ENCODE data around the gene LRRTM2. TPM values are rescaled to one million over a fixed set of nuclear protein-coding genes. Genes with fewer than 3 reads are reported as not detected.
A peak's percentile ranks its signal among the peaks of the same experiment; 100 is the strongest.
"Not testable (repeated sequence)": the region's sequence is repeated elsewhere in the genome, so short reads cannot be mapped to it uniquely, and the experiment has no call there.

LRRTM2 gene, protein sequence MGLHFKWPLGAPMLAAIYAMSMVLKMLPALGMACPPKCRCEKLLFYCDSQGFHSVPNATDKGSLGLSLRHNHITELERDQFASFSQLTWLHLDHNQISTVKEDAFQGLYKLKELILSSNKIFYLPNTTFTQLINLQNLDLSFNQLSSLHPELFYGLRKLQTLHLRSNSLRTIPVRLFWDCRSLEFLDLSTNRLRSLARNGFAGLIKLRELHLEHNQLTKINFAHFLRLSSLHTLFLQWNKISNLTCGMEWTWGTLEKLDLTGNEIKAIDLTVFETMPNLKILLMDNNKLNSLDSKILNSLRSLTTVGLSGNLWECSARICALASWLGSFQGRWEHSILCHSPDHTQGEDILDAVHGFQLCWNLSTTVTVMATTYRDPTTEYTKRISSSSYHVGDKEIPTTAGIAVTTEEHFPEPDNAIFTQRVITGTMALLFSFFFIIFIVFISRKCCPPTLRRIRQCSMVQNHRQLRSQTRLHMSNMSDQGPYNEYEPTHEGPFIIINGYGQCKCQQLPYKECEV
- 0.48 TPM for polyA plus RNA-seq (2013, experiment 1 of 2; ENCODE audit: insufficient read length)
- 0.41 TPM for polyA plus RNA-seq (2013, experiment 2 of 2; ENCODE audit: insufficient read length)

DNA sequence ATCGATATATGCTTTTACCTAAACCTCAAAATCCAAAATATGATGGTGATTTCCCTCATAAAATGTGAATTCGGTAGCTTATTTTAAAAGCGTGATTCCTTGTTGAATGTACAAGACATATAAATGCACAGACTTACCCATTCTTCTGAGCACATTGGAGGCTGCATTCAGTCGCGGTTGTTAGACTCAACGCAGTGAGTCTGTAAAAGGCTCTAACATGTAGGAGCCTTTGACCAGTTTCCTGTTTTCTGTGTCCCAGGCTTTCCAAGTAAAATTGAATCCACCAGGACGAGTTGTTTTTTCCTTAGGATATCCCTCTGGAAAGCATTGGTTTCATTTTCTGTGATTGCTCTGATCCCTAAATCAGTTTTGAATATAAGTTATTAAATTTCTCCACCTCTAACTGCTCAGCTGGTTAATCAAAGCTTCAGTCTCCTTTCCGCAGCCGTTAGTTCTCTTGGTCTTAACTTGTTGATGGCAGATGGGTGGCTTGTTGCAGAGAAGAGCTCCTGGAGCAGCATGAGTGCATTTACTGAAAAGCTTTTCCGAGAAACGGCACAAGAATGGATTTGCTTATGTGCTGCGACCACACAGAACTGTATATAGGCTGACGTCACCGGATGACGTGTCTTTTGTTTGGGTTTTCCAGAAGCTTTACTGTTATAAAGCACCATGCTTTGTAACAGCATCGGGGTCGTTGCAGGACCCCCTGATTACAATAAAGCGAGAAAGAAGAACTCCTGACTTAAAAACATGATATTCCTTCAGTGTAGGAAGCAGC lies at the start of gene LRRTM2:
Gene LRRTM2, minus strand, starts transcription at position 565 of the 781 bp plus-strand sequence. Its CDS starts 424 bp downstream, at position 141.
- DNase-seq = peak; percentile 90

DNA sequence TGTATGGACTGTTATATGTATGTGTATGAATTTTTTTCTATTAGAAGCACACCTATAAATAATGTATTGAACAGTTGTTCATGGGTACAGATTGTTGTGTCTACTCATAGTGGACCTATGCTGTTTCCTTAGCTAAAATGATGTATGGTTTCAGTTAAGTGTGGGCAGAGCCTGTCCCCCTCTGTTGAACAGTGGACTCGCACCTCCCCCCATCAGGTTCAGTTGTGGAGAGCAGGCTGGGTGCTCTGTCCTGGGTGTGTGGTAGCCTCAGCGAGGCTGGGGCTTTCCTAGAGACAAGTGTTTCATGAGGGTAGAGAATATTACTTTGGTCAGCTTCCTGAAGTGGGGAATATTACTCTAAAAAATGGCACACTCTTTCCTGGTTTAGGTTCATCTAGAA lies 47.4 kb upstream of the LRRTM2 start:
- DNase-seq = no peak

DNA sequence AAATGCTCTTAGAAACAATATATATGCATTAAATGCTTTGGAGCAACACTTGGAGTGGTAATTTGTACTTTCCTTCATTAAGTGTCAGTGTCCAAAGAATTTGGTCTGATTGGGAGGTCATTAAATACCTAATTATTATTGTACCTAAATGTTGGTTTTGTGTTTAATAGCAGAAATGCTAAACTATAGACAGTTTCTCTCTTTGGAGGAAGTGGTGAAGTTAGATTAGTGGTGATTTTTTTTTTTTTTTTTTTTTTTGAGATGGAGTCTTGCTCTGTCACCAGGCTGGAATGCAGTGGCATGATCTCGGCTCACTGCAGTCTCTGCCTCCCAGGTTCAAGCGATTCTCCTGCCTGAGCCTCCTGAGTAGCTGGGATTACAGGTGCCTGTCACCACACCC lies 46.2 kb upstream of the LRRTM2 start:
- not testable (repeated sequence) for DNase-seq

DNA sequence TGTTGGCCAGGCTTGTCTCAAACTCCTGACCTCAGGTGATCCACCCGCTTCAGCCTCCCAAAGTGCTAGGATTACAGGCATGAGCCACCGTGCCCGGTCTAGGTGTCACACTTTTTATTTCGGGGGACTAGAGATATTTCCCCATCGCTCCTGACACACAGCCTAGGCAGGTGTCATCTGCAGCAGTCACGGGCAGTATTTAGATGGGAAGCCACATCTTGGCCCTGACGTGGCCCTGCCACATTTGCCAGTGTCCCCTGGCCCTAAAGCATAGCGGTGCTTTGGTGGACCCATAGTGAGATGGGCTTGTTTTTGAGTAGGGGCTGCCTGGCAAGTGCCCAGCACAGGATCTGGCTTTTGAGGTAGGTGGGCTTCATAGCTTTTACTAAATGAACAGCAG lies 45.0 kb upstream of the LRRTM2 start:
- no peak for DNase-seq

DNA sequence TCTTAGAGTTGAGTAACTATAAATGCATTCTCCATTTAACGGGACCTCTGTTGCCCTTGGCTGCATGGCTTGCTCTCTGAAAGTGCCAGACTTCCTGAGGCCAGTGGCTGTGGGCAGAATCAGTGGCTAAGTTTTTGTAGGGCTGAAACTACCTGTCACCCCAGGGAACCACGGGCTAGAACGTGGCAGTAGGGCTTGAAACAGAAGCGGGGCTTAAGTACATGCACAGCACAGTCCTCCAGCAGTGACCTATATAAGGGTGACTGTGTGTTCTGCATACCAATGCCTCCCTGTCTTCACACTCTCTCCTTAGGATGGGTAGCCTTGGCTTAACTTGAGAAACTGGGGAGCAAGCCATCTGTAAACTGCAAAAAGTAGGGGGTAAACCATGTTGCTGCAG lies 43.6 kb upstream of the LRRTM2 start:
- DNase-seq = no peak

DNA sequence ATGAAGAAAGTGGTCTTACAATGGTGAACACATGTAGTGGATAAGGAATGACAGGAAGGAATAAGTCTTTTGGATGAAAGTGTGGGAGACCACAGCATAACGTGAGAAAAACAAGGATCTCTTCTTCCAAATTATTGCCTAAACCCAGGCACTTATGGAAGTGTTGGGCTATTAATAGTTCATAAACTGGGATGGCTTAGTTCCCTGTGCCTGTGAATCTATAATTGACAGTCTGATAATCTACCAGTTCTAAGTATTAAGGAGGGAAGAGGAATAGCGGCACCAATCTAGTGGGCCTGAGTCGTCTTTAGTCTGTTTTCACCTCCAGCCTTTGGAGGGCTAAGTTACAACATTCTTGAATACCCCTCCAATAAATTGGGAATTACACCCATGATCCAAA lies 39.2 kb upstream of the LRRTM2 start:
- no peak for DNase-seq

DNA sequence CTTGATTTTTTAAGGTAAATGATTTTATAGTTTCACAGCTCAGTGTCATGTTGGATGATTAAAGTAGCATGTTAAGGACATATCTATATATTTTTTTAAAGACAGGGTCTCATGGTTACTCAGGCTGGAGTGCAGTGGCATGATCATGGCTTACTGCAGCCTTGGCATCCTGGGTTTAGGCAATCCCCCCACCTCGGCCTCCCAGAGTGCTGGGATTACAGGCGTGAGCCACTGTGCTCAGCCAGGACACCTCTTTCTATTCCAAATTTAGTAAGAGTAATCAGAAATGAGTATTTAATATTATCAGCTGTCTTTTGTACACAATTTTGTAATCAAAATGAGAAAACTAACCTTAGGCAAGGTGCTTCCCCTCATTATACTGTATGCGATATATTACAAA lies 38.6 kb upstream of the LRRTM2 start:
- no peak for DNase-seq

DNA sequence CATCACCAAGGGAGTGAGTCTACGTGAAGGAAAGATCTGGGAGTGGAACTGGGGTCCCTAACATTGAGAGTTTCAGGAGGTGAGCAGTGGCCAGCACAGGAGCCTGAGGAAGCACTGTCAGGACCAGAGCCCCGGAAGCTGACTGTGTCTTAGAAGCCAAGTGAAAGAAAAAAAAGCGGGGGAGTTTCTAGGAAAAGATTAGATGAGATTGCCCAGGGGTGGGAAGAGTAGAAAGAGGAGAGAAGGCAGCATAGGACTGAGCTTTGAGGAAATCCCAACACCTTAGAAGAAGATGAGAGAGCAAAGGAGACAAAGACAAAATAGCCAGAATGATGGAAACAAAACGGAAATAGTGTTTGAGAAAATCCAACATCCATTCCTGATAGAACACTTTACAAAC lies 37.0 kb upstream of the LRRTM2 start:
- DNase-seq = no peak

DNA sequence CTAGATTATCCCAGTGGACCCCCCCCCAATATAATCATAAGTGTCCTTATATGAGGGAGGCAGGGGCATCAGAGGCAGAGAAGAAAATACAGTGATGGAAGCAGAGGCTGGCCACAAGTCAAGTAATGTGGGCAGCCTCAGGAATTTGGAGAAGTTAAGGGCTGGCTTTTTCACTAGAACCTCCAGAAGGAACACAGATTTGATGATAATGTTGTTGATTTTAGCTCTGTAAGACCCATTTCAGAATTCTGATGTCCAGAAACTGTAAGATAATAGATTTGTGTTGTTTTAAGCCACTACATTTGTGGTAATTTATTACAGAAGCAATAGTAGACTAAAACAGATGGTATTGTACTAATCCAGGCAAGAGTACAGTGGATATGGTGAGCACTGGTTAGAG lies 36.3 kb upstream of the LRRTM2 start:
- peak; percentile 34 for DNase-seq

DNA sequence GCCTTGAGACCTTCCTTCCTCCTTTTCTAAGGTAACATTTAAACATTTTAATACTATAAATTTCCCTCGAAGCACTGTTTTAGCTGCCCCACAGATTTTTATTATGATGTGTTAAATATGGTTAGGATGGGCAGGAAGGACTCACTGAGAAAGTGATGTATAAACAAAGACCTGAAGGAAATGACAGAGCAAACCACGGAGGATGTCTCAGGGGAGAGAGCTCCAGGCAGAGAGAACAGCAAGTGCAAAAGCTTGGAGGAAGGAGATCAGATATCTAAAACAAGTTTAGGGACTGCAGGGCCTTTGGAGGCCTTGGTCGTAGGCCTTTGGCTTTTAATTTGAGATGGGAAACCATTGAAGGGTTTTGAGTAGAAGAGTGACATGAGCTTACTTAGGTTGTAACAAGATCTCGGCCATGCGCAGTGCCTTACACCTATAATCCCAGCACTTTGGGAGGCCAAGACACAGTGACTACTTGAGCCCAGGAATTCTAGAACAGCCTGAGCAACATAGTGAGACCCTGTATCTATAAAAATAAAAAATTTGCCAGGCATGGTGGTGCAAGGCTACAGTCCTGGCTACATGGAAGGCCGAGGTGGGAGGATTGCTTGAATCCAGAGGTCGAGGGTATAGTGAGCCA lies 35.5 kb upstream of the LRRTM2 start:
- no peak for DNase-seq

DNA sequence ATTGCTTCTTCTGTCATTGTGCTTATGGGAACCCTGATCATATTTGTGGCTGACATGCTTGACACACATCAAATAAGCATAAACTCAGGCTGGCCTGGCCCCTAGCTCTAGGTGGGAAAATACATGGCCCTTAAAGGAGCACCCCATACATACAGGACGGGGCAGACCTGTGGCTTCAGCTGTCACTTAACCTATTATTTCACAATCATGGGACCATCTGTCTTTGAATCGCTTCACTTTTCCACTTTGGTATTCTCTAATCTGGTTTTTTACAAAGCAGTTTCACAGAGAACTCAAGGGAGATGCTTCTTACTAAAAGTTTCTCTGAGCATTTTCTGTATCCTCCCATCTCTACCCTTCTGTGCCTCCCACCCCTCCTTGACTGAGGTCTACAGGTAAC lies 34.6 kb upstream of the LRRTM2 start:
- DNase-seq = no peak

DNA sequence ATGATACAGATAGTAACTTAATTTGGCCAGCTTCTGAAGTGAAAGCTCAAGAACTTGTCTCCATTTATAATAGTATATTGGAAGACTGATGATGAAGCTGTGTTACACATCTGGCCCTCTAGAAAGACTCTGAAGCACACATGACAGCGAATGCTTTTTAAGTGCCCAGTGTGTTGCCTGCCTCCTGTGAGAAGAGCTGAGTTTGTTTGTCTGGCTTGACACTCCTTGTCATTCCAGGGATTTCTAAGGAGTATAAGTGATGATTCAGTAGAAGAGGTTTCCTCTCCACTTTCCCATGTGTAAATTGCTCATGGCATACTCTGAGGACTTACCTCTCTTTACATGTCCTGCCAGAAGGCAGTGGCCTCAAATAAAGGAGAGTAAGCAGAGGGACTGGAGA lies 30.4 kb upstream of the LRRTM2 start:
- DNase-seq = peak; percentile 76

DNA sequence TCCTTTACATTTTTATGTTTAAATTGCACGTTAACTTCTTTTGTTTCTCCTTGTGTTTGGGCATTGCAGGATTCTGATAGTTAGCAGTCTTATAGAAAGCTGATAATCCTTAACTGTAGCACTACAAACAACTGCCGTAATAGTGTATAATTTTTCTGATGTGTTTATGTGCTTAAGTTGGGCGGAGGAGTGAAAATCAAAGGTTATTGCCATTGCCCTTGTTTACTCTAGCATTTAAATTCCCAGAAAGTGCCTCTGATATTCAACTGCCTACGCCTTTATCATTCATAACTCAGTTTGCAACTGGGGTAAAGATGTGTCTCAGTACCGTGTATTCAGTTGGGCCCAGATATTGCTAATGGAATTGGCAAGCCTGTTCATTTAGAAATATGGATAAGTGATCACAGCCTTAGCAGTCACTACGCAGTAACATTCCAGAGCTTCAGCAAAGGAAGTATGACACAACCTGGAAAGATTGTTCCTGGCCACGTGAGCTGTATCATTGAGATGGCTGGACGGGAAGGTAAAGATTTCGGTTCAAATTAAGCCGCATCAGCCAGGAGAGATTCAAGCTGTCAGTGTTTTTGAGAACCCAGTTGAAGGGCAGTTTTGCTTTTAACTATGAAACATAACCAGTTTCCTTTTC lies 28.1 kb upstream of the LRRTM2 start:
- DNase-seq = peak; percentile 65

DNA sequence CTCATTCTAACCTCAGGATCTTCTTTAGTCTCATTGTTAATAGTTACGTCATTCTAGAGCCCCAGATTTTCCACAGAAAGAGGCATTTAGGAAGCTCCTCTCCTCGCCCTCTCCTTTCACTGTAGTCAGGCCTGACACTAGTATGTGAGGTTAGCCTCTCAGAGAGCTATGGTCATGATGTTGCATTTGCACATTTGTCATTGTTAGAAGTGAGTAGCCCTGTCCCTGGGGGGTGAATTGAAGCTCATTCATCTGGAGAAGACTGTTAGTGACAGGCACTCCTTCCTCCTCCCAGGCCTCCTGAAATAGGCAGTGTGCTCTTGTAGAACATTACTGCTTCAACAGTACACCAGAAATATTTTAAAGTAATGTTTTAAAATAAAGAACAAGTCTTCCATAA lies 26.6 kb upstream of the LRRTM2 start:
- DNase-seq = peak; percentile 4

DNA sequence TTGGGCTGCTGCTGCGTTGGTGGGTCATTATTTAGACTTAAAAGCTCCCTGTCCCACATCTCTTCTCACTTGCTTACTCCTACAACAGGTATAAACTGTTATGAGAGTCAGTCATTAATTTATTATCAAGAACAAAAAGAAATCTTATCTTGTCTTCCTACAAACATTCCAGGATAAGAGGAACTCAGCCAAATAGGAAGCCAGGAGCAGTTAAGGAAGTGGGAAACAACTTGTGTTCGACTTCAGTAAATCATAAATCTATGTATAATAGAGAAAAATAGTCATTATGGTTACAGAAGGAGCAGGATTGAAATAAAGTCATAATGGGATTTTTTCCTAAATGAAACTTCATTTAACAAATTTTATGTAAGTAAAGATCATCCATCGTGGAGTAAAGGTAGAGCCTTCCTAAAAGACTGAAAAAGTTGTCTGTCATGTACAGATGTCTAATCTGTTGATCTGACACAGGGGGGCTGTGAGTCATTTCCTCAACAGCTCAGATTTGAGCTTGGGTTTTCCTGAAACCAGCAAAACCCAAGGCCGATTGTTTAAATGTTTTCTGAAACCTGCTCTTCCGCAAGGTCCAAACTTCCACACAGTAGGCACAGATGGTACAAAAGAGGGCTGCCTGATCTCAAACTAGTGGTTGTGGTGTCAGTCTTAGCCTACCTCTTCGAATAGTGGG lies 25.3 kb upstream of the LRRTM2 start:
- DNase-seq = peak; percentile 58

DNA sequence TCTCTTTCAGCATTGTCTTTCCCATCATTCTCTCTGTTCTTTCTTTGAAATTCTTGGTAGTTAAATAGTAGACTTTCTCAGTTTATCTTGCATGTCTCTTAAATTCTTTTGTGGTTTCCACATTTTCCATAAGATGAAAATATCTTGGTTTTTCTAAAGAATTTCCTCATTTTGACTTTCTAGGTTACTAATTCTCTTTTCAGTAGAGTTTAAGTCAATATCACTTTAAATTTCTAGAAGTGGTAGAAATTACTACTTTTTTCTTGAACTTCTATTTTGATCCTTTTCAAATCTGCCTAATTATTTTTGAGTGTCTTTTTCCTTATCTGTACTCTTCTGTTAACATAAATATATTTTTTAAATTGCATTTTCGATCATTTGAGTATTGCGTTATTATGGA lies 23.6 kb upstream of the LRRTM2 start:
- DNase-seq = no peak

DNA sequence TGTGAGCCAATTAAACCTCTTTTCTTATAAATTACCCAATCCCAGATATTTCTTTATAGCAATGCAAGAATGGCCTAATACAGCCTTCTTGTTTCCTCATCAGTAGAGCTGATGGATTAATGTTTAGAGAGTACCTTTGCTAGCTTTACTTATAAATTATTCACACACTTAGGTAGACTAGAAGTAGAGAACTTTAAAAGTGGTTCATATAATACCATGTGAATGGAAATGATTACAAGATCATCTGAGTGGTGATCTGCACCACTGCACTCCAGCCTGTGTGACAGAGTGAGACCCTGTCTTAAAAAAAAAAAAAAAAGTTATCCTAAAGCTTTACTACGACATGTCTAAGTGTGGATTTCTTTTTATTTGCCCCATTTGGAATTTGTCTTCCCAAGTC lies 23.2 kb upstream of the LRRTM2 start:
- DNase-seq = no peak

DNA sequence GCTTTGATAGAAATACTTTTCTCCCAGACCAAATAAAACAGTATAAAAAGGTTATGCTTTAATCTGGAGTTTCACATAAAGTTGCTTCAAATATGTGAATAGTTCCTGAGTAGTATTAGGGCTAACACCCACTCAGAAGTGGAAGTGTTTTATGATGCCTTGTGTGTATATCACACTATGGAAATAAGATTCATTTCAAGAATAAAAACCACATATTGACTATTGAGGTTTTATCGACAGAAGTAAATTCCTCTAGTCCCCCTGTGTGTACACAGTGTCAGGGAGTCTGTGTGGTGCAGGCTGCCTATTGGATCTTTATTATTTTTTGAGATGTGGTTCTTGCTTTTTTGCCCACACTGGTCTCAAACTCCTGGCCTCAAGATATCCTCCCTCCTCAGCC lies 20.8 kb upstream of the LRRTM2 start:
- DNase-seq = no peak

DNA sequence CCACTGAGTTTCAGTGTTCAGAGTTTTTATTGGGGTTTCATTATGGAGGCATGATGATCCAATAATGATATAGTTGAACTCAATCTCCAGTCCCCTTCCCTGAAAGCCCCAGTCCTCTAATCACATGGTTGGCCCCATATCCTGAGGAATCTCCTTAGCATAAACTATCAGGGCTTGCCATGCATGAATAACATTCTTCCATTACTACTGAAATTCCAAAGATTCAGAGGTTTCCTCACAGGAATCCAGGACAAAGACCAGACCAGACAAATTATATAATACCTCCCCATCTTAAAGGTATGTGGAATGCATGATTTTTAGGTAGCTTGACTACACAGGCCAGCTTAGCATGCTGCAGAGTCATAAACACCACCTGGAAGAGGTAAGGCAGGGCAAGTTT lies 15.5 kb upstream of the LRRTM2 start:
- no peak for DNase-seq

DNA sequence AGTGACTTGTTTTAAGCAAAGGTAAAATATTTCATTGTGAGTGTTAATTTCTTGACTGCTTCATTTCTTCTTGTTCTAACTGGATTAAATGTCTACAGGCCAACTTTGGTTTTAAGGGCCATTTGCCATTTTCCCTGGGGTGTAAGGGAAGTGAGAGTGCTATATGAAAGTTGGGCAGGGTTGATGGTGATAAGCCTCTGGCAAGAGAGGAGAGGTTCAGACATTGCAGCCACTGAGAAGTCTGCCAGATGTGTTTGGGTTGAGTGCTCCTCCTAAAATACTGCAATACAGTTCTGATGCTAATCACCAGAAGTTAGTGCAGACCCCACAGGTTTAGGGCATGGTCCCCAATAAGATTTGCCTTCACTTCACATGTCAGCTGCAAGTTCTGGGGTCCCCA lies 14.9 kb upstream of the LRRTM2 start:
- no peak for DNase-seq

DNA sequence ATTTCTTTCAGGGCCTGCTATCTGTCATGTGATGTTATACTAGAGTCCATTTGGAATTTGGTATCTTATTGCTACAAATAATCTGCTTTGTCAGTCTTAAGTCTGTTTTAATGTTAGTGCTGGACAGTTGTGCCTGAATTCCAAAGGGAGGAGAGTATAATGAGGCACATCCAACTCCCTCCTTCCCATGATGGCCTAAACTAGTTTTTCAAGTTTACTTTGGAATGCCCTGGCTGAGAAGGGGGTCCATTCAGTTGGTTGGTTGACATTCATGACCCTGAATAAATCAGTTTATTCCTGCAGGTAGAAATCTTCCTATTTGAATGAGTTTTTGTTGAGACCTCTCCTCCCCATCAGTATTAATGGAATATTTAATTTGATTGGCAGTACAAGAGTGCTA lies 9.4 kb upstream of the LRRTM2 start:
- DNase-seq = no peak

DNA sequence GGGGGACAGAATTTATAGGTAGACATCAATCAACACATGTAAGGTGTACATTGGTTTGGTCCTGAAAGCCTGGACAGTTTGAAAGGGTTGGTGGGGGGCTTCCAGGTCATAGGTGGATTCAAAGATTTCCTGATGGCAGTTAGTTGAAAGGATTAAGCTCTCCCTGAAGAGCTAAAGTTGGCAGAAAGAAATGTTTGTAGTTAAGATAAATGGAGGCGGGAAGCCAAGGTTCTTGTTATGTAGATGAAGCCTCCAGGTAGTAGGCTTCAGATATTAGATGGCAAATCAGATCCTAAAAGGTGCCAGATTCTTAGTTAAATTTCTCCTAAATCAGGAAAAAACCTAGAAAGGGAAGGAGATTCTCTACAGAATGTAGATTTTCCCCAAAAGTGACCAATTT lies 9.0 kb upstream of the LRRTM2 start:
- DNase-seq = no peak
